HL-60 (cell line): ENCODE results near the gene CNTNAP2.

Experiments
- DNase-seq, 2 experiments: peaks; one replicate each; pipeline ENCODE4 v3.0.0-alpha.2; 2010 to 2020; ENCODE audit warnings: low read depth in 1 of 2, low spot score in 1 of 2
- H3K27ac ChIP-seq: fragments of 250-450 bp; sonication (Bioruptor Pico); replicated peaks from 2 replicates; pipeline ENCODE4 v1.5.1; 2020; ENCODE audit warnings: mild to moderate bottlenecking, moderate library complexity
- H3K27me3 ChIP-seq: fragments of 250-450 bp; sonication (Bioruptor Pico); 2 replicates; pipeline ENCODE4 v1.5.1; 2021; ENCODE audit warnings: mild to moderate bottlenecking, moderate library complexity; ENCODE audit not compliant: insufficient read depth, poor library complexity, severe bottlenecking
- H3K4me3 ChIP-seq: replicated peaks from 2 replicates; pipeline ENCODE4 v1.5.1; 2011; ENCODE audit warnings: mild to moderate bottlenecking, control low read depth, low read length; ENCODE audit not compliant: insufficient read depth
- CTCF ChIP-seq: IDR thresholded peaks from one replicate; pipeline ENCODE4 v1.5.1; 2011; ENCODE audit warnings: low read length, control low read depth, inconsistent platforms; ENCODE audit not compliant: insufficient read depth
- GABPA ChIP-seq: IDR thresholded peaks from 2 replicates; pipeline ENCODE4 v1.6.1; 2012; ENCODE audit warnings: low read depth
- POLR2AphosphoS5 ChIP-seq: IDR thresholded peaks from 2 replicates; pipeline ENCODE4 v1.6.1; 2012; ENCODE audit warnings: low read depth
- REST ChIP-seq: IDR thresholded peaks from 2 replicates; pipeline ENCODE4 v1.6.1; 2012; ENCODE audit warnings: low read depth; ENCODE audit not compliant: insufficient replicate concordance
- SPI1 ChIP-seq: IDR thresholded peaks from 2 replicates; pipeline ENCODE4 v1.6.1; 2012; ENCODE audit warnings: low read depth, mild to moderate bottlenecking, borderline replicate concordance

The CNTNAP2 gene

GRCh38 chr7:147904219-147904576 lies 1787.6 kb downstream of the CNTNAP2 start:
- TF ChIP-seq GABPA (no peak), REST (no peak), SPI1 (no peak)

GRCh38 chr7:147909431-147910148 lies 1793.0 kb downstream of the CNTNAP2 start:
- TF ChIP-seq REST: no peak
- TF ChIP-seq POLR2AphosphoS5: no peak
- no peak for TF ChIP-seq CTCF
- TF ChIP-seq SPI1: no peak
- no peak for TF ChIP-seq GABPA
- H3K27me3 ChIP-seq: no peaks in the 10 kb centered on the region
- DNase-seq: no peak
- H3K27ac ChIP-seq: no peak overlapping the region
- H3K4me3 ChIP-seq: no peak overlapping the region

More at GRCh38 chr7:147904219-147904576, 1787.6 kb downstream of the CNTNAP2 start:
- no peak for DNase-seq
- no peak overlapping the region for H3K4me3 ChIP-seq
- H3K27me3 ChIP-seq: no peaks in the 10 kb centered on the region
- H3K27ac ChIP-seq: no peak overlapping the region

GRCh38 chr7:147911201-147911601 lies 1794.6 kb downstream of the CNTNAP2 start:
- no peak overlapping the region for H3K27ac ChIP-seq
- DNase-seq: peak in 1 of 2 experiments; percentile 48
- no peaks in the 10 kb centered on the region for H3K27me3 ChIP-seq
- TF ChIP-seq SPI1: peak; percentile 80
- TF ChIP-seq REST: no peak
- no peak overlapping the region for H3K4me3 ChIP-seq

GRCh38 chr7:147912291-147912690 lies 1795.7 kb downstream of the CNTNAP2 start:
- Histone ChIP-seq H3K27ac (no peak overlapping the region), H3K27me3 (no peaks in the 10 kb centered on the region), H3K4me3 (no peak overlapping the region)
- no peak for DNase-seq
- TF ChIP-seq REST (no peak), CTCF (no peak), SPI1 (no peak), GABPA (no peak), POLR2AphosphoS5 (no peak)
